Activated CD8-positive, alpha-beta memory T cell treated with anti-CD3 and anti-CD28 coated beads, Interleukin-2, amount 50 U/mL, for 1 hour (primary cell): ENCODE data around the gene TMEM266.
A peak's percentile ranks its signal among the peaks of the same experiment; 100 is the strongest.

Experiments
- DNase-seq: peaks from one replicate; pipeline ENCODE4 v3.0.0-alpha.2; 2020; ENCODE audit errors: extremely low read depth

Gene TMEM266

DNA sequence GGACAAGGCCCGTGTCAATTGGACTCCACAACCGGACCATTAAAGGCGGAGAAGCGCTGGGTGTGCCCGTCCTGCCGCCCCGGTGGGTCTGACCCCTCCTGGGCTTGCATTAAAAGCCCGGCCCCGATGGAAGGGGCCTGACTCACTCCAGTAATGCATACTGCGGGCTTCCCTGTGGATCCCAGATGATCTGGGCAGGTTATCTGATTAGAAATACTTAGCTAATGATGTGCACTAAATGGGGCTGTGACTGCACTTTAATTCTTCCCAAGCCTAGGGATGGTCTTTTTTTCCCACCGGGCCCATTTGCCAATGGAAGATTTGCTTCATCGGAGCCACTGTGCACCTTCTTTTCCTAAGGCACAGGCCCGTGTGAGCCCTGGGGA, 124.9 kb downstream of the TMEM266 start:
- DNase-seq: no peak

DNA sequence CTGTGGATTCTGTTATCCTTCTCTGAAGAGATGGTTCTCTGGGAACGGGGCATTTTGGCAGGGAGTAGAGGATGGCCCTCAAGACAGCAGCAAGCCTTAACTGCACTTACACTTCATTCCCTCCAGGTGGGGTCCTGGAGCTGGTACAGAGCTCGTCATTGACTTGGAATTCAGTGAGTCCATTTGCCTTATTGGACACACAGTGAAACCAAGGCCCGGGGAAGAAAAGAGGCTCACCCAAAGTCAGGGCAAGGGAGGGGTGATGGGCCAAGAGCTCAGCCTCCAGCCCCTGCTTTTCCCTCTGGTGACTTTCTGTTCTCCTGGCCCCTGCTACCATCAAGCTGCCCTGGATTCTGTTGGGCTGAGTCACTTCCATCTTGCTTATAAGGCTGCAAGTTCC, 125.9 kb downstream of the TMEM266 start:
- DNase-seq: no peak

DNA sequence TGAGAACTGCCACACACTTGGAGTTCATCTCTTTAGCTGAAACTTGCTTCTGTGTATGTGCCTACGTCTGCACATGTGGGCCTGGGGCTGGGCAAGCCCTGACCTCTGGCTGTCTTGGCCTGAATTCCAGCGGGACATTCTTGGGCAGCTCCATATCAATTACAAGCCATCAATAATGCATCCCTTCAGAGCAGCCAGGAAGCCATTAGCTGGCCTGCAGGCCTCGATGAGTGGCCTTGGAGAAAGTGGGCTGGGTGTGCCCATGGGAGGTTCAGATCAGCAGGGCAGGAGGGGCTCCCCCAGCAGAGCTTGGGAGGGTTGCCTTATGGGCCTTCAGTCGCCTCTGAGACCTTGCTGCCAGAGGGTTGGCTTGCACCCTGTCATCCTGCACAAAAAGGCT, 127.4 kb downstream of the TMEM266 start:
- DNase-seq: no peak

DNA sequence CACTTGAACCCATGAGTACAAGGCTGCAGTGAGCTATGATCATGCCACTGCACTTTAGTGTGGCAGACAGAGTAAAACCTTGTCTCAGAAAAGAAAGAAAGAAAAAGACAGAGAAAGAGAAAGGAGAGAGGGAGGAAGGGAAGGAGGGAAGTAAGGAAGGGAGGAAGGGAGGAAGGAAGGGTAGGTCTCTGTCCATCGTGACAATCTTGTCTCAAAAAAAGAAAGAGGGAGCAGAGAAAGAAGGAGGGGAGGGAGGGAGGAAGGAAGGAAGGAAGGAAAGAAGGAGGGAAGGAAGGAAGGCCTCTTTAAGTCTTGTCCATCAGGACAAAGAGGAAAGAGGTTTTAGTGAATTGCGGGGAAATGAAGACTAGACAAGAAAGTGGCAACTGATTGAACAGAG, 129.3 kb downstream of the TMEM266 start:
- no peak for DNase-seq

DNA sequence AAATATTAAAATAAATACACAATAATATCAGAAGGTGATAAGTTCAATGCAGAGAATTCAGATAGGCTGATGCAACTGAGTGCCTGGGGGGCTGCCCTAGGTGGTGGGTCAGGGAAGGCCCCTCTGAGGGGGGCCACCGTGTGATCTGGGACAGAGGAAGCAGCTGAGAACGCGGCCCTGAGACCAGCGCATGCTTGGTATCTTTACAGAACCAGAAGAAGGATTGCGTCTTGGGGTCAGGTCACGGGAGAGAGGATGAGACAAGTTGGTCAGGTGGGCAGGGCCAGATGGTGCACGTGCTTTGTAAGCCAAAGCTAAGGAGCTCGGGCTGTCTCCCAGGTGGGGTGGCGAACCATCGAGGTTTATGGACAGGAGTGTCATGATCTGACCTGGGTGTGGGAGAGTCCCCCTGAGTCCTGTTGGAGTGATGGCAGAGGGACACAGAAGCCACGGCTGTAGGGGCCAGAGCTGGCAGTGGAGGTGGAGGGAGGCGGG, 130.3 kb downstream of the TMEM266 start:
- DNase-seq: no peak

DNA sequence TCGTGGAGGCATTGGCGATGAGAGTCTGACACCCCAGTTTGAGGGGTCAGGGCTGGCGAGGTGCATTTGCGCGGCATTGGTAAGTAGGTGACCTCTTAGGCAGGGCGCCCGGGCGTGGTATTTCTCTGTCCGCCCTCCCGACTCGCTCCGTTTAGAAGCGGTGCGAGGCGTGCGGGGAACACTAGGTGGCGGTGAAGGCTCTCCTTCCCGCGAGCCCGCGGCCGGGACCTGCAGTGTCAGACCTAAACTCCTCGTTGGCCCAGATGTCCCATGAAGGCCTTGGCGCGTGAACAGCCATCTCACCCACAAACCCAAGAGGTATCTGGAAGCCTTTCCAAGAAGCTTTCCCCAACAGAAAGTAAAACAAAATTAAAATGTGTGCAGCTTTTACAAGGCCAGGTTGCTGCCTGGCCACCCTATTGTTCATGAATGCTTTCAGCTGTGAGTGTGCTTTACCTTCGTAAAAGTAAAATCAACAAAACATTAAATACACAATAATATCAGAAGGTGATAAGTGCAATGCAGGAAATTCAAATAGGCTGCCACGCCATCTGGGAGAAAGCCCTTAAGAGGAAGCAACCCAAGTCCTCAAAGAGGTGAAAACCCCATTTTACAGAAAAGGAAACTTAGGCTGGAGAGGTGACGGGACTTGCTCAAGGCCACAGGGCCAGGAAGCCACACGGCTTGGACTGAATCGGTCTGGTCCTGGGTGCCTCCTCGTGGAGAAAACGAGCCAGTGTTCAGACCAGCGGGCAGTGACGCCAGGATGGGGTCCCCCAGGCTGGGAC, 131.2 kb downstream of the TMEM266 start:
- peak; percentile 7 for DNase-seq

DNA sequence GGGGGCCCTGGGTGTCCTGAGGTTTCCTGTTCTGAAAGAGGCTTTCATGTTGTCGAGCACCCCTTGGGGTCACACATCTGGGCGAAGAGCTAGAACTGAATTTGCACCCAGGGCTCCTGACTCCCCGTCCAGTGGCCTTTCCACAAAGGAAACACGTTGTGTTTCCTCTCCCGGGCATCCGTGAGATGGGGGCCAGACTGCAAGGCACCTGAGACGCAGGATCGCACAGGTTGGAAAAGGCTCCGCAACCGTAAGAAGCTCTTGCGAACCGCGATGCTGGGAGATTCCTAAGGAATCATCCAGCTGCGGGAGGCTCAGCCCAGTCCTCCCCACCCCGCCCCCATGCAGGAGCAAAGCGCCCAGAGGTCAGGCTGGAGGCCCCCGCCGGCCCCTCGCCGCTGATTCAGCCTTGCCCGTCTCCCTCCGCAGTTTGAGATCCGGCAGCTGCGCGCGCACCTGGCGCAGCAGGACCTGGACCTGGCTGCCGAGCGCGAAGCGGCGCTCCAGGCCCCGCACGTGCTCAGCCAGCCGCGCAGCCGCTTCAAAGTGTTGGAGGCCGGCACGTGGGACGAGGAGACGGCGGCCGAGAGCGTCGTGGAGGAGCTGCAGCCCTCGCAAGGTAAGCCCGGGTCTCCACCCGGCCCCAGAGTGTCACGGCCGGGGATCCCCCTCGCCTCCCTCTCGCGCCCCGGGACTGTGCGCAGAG, 131.9 kb downstream of the TMEM266 start:
- DNase-seq: no peak

GRCh38 chr15:76192715-76193114, 132.9 kb downstream of the TMEM266 start:
- DNase-seq: no peak

GRCh38 chr15:76193934-76194333, 134.1 kb downstream of the TMEM266 start:
- DNase-seq: no peak

GRCh38 chr15:76195506-76196268, 135.9 kb downstream of the TMEM266 start:
- no peak for DNase-seq

GRCh38 chr15:76196269-76197231, 136.8 kb downstream of the TMEM266 start:
- DNase-seq: no peak

DNA sequence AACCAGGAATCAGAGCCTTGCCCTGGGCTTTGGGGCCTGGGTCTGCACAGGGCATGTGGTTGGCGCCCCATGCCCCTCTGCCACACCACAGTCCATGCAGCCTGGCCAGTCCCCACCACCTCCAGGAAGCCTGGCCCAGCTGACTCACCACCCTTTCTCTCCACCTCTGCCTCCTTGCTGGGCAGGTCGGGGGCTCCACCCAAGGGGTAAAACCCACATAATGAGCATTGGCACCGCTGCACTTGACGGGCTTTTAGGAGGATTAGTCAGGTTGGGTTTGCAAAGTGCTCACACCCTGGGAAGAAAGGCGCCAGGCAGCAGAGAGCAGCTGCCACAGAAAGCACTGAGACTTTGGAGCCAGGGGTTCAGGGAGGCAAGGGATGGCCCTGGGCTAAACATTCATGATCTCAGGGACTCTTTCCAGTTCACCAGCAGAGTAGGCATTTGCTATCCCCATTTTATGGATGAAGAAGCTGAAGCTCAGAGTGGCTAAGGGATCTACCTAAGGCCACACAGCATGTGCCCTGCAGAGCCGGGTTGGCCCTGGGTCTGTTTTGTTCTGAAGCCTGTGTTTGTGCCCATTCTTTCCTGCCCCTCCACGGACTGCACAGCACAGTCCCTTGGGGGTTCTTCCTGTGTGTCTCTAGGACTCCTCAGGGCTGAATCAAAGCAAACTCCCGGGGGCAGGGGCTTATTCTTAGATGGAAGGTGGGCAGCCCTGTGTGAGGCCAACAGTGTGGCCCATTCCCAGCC, 138.1 kb downstream of the TMEM266 start:
- DNase-seq: no peak

DNA sequence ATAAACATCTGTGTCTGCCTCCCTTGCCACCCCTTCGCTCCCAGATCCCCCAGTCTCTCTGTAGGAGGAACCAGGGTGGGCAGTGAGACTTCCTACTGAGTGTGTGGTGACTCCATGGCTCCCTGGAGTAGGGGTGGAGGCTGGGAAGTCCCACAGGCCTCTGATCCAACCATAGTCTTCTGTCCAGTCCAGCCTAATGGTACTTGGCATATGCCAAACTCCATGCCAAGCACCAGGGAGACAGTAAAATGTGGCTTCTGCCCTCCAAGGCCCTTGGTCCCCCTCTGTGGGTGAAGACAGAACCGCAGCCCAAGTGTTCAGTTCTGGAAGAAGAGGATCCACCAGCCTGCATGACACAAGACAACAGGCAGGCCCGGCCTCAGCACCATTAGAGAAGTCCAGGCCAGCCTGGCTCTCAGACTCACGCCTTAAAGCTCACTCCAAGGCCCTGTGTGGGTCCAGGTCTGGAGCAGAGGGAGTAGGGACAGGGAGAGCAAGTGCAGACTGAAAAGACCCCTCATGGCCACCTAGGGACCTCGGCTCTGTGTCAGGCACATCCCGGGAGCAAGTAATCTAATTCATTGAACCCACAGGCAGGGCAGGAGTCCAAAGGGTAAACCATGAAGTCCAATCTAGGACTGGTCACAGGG, 138.8 kb downstream of the TMEM266 start:
- no peak for DNase-seq

DNA sequence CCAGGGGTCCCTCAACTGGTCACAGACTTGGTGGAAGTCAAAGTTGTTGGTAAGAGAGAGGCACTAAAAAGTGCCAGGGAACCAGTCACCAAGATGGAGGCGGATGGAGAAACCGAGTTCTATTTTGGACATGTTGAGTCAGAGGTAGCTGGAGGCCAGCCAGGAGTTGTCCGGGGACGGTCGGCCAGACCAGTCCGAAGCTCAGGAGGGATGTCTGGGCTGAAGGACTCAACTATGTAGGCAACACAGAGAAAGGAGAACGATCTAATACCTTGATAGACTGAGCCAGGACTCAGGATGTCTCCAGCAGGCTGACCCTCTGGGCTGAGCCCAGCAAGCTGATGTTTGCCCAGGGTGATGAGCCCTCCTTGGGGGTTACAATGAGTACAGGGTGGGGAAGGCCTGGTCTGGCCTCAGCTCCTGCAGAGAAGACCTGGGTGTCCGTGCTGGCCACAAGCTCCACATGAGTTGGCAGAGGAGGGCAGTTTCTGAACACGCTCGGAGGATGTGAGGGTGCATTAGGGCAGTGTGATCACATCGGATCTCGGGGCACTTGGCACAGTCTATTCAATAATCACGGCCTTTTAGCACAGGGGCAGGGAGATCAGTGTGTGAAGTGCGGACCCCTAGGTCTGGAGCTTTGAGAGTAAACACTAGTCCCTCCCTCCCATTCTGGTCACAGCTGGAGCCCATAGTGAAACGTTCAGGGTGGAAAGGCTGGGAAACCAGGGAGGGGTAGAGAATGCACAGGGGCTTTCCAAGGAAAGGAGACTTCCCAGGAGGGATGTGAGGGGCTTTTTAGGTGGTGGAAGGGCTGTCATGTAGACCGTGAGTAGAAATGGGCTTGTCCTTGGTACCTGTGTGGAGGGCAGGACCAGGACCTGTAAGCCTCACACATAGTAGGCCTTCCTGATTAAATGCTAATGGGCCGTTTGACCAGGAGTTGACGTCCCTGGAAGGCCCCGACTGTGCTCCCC, 139.6 kb downstream of the TMEM266 start:
- DNase-seq: no peak

DNA sequence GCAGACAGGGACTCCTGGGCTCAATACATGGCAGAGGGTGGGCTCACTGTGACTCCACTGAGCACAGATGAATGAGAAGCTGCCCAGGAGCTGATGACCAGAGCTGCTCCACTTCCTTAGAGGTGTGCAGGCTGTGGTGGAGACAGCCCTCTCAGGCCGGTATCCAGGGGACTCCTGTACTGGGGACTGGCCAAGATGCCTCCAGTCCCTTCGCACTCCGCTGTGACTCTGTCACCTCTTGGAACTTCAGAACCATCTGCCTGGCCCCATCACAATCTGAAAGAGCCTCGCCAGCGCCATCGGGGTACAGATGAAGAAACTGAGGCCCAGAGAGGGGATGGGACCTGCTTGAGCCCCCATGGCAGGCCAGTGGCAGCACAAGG, 140.3 kb downstream of the TMEM266 start:
- DNase-seq: no peak

- no peak for DNase-seq
These were observed 140.9 kb downstream of the TMEM266 start for GRCh38 chr15:76200641-76201105.

DNA sequence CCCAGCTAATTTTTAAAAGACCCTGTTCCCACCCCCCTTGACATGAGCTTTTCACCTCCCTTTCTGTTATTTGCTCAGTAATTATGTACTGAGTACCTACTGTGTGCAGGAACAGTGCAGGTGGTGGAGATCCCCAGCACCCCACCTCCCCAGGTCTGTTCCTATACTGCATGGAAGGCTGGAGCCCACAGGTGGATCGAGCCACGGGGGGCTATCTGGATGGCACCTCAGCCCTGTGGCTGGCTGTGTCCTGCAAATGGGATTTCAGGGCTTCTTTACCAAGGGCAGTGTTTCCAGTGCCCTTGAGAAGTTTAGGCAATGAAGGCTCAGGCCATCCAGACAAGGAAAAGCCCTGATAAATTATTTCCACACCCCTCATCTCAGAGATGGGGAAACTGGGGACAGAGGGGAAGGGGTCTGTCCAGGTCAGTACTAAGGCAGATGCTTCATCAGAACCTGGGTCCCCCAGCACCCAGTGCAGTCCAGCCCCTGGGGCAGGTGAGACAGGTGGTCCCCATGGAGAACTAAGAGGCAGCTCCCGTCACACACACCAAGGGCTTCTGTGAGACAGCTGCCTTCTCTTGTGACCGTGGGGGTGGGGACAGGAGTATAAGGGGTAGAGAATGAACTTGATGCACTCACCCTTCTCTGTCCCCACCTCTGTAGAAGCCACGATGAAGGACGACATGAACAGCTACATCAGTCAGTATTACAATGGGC, 141.9 kb downstream of the TMEM266 start:
- DNase-seq: no peak
